Sigmoid colon (tissue), 7 donors: ENCODE data around the gene R3HCC1L. TPM values are rescaled to one million over a fixed set of nuclear protein-coding genes. Genes with fewer than 3 reads are reported as not detected.

Experiments used
- DNase-seq: peaks from one replicate; pipeline ENCODE4 v3.0.0-alpha.2; 2019
- H3K27ac ChIP-seq, 4 donors: fragments of 200-600 bp; sonication (generic); one replicate each; pipeline ENCODE4 v1.5.1; 2016 to 2019; ENCODE audit warnings: mild to moderate bottlenecking in 1 of 4
- H3K27me3 ChIP-seq, 3 donors: fragments of 200-600 bp; sonication (generic); one replicate each; pipeline ENCODE4 v1.5.1; 2019; ENCODE audit warnings: mild to moderate bottlenecking in 1 of 3
- H3K36me3 ChIP-seq, 4 donors: fragments of 200-600 bp; sonication (generic); one replicate each; pipeline ENCODE4 v1.5.1; 2016 to 2019
- H3K4me1 ChIP-seq, 4 donors: fragments of 200-600 bp; sonication (generic); one replicate each; pipeline ENCODE4 v1.5.1; 2017 to 2019
- H3K4me3 ChIP-seq, 4 donors: fragments of 200-600 bp; sonication (generic); one replicate each; pipeline ENCODE4 v1.5.1; 2017 to 2019; ENCODE audit warnings: mild to moderate bottlenecking in 2 of 4, moderate library complexity in 1 of 4
- H3K9me3 ChIP-seq, 4 donors: fragments of 200-600 bp in 3 of 4; sonication (generic) in 3 of 4; one replicate each; pipeline versions ENCODE4 v1.5.1 to v1.6.1; 2013 to 2019
- EP300 ChIP-seq, 4 donors: sonication (generic); formaldehyde crosslinking; IDR thresholded peaks; one replicate each; pipeline ENCODE4 v1.6.1; 2017; ENCODE audit warnings: antibody characterized with exemption in 4 of 4
- POLR2A ChIP-seq, 2 donors: fragments of 450-650 bp; IDR thresholded peaks; one replicate each; pipeline ENCODE4 v1.6.1; 2016; ENCODE audit warnings: antibody characterized with exemption in 2 of 2, mild to moderate bottlenecking in 2 of 2, moderate library complexity in 2 of 2
- POLR2AphosphoS5 ChIP-seq, 4 donors: sonication (generic); formaldehyde crosslinking; IDR thresholded peaks; one replicate each; pipeline ENCODE4 v1.6.1; 2017; ENCODE audit warnings: antibody characterized with exemption in 4 of 4
- WGBS, 2 donors: extraction: QIAGEN DNeasy Blood & Tissue Kit; methylation state at CpG; one replicate each; pipeline ENCODE4 v1.1.7; 2013; 5-methylcytosine and 5-hydroxymethylcytosine counted together
- intact Hi-C: fragments of 100-400 bp; cut with DNase I; formaldehyde crosslinking; loops from one replicate; pipeline ENCODE4 v1.15.1; 2023
- polyA plus RNA-seq, 3 donors: library from polyadenylated mRNA; stranded (reverse); fragments of 200-250 nt; gene quantifications; one replicate each; pipeline ENCODE4 v1.2.3, GENCODE V29; 2013
- total RNA-seq, 4 donors: library from RNA; depleted of rRNA; stranded (reverse); fragments of >200 nt; gene quantifications; one replicate each; pipeline ENCODE4 v1.1.0, GENCODE V29; 2016
- TF ChIP-seq, protein P1 (sequence below), 4 experiments: fragments of 450-650 bp in 3 of 4; fragments of 200-600 bp in 1 of 4; IDR thresholded peaks; one replicate each; pipeline ENCODE4 v1.5.1; 2016 to 2019; ENCODE audit warnings: antibody characterized with exemption in 4 of 4, mild to moderate bottlenecking in 3 of 4, moderate library complexity in 2 of 4
- donor health status: healthy with polysubstance abuse.
- donor health status: Bipolar disorder and iron deficiency.
- donor health status: healthy.

Gene R3HCC1L
- total and polyA plus RNA-seq, 7 donors, result 11.6 to 15.0 (median 13.9) TPM

- no peaks in the 10 kb centered on the region for H3K9me3 ChIP-seq
- peaks cover 0 to 12% (median 0%) of the 10 kb centered on the region in 3 donors for H3K27me3 ChIP-seq
- no peak overlapping the region for H3K27ac ChIP-seq
- 46% methylated on average over 6 of the region's 6 CpGs for WGBS, 2 donors
- H3K36me3 ChIP-seq, result no peaks in the 10 kb centered on the region
- TF ChIP-seq EP300 (IDR thresholded peaks at IDR 0.05), result no peak
- TF ChIP-seq POLR2AphosphoS5 (IDR thresholded peaks at IDR 0.05), result no peak
- TF ChIP-seq, protein P1, sequence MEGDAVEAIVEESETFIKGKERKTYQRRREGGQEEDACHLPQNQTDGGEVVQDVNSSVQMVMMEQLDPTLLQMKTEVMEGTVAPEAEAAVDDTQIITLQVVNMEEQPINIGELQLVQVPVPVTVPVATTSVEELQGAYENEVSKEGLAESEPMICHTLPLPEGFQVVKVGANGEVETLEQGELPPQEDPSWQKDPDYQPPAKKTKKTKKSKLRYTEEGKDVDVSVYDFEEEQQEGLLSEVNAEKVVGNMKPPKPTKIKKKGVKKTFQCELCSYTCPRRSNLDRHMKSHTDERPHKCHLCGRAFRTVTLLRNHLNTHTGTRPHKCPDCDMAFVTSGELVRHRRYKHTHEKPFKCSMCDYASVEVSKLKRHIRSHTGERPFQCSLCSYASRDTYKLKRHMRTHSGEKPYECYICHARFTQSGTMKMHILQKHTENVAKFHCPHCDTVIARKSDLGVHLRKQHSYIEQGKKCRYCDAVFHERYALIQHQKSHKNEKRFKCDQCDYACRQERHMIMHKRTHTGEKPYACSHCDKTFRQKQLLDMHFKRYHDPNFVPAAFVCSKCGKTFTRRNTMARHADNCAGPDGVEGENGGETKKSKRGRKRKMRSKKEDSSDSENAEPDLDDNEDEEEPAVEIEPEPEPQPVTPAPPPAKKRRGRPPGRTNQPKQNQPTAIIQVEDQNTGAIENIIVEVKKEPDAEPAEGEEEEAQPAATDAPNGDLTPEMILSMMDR (IDR thresholded peaks at IDR 0.05), result no peak
- TF ChIP-seq POLR2A (IDR thresholded peaks at IDR 0.05), result no peak
- H3K4me1 ChIP-seq, result no peaks in the 10 kb centered on the region
- intact Hi-C loops, result no loop called here
- H3K4me3 ChIP-seq, result no peak overlapping the region
- no peak for DNase-seq
Observed at GRCh38 chr10:98097616-98098015, 36.8 kb upstream of the R3HCC1L start.

GRCh38 chr10:98098247-98098646 is 36.2 kb upstream of the R3HCC1L start:
- no peak overlapping the region for H3K4me3 ChIP-seq
- TF ChIP-seq POLR2A (IDR thresholded peaks at IDR 0.05), result no peak
- TF ChIP-seq EP300 (IDR thresholded peaks at IDR 0.05), result no peak
- TF ChIP-seq, protein P1 (IDR thresholded peaks at IDR 0.05), result no peak
- TF ChIP-seq POLR2AphosphoS5 (IDR thresholded peaks at IDR 0.05), result no peak
- 76 to 77% methylated on average over 6 of the region's 6 CpGs for WGBS, 2 donors
- H3K27ac ChIP-seq, result no peak overlapping the region
- DNase-seq, result no peak
- no peaks in the 10 kb centered on the region for H3K4me1 ChIP-seq
- intact Hi-C loops, result no loop called here
- H3K9me3 ChIP-seq, result no peaks in the 10 kb centered on the region
- H3K36me3 ChIP-seq, result no peaks in the 10 kb centered on the region
- H3K27me3 ChIP-seq, result peaks cover 0 to 12% (median 0%) of the 10 kb centered on the region in 3 donors

DNA sequence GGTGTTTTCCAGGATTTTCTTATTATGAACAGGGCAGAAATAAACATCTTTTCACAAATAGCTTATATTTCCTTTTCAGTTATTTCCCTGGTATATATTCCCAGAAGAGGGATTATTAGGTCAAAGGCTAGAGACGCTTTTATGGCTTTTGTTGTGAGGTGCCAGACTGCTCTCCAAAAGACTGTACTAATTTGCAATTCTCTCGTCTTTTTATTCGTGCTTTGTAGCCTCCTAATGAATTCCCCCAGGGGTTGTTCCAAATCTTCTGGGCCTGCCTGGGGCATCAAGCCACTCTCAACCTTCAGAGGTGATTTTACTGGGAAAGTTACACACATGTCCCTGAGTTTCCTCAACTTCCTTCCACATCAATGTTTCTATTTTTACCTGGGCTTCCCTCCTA is 34.0 kb upstream of the R3HCC1L start:
- intact Hi-C loops, result no loop called here
- Histone ChIP-seq H3K4me3 (no peak overlapping the region), H3K9me3 (no peaks in the 10 kb centered on the region), H3K36me3 (no peaks in the 10 kb centered on the region), H3K4me1 (no peaks in the 10 kb centered on the region), H3K27ac (no peak overlapping the region), H3K27me3 (peaks cover 0 to 6% (median 0%) of the 10 kb centered on the region in 3 donors)
- WGBS, 2 donors, result 62 to 76% methylated on average over 3 of the region's 3 CpGs
- DNase-seq, result no peak
- TF ChIP-seq EP300 (IDR thresholded peaks at IDR 0.05) (no peak), POLR2AphosphoS5 (IDR thresholded peaks at IDR 0.05) (no peak), POLR2A (IDR thresholded peaks at IDR 0.05) (no peak)
- TF ChIP-seq, protein P1 (IDR thresholded peaks at IDR 0.05), result no peak

DNA sequence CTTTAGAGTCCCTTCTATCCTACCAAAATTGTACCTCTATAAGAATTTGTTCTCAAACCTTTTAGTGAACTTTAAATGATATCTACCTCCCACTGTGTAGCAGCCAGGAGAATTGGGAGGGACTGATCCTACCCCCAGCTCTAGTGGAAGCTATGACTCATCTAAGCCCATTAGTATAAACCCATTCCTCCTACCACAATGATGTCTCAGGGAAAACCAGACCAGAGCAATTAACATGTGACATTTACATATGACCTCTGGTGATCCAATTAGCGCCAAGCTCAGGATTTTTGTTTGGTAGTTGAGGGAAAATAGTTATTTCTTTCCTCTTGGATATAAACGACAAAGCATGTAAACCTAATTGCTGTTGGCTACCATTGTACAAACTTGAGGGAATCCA is 33.1 kb upstream of the R3HCC1L start:
- Histone ChIP-seq H3K4me1 (no peaks in the 10 kb centered on the region), H3K27me3 (peaks cover 0 to 4% (median 0%) of the 10 kb centered on the region in 3 donors), H3K9me3 (no peaks in the 10 kb centered on the region), H3K36me3 (no peaks in the 10 kb centered on the region), H3K4me3 (no peak overlapping the region), H3K27ac (no peak overlapping the region)
- DNase-seq, result no peak
- 72 to 77% methylated on average over 2 of the region's 2 CpGs for WGBS, 2 donors
- intact Hi-C loops, result no loop called here
- TF ChIP-seq, protein P1 (IDR thresholded peaks at IDR 0.05), result no peak
- TF ChIP-seq POLR2AphosphoS5 (IDR thresholded peaks at IDR 0.05), result no peak
- TF ChIP-seq EP300 (IDR thresholded peaks at IDR 0.05), result no peak
- TF ChIP-seq POLR2A (IDR thresholded peaks at IDR 0.05), result no peak

DNA sequence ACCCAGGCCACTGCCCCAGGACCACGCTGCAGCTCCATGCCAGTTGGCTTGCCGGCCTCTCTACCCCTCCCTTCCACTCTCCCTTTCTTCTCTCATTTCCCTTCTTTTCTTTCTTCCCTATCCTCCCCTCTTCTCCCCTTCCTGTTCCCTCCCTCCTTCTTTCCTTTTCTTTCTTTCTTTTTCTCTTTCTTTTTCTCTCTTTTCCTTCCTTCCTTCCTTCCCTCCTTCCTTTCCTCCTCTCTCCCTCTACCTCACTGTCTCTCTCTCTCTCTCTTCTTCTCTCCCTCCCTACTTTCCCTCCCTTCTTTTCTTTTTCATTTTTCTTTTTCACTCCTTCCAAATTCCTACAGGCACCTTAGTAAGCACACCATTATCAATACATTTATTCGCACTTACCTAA is 30.3 kb upstream of the R3HCC1L start:
- no peak overlapping the region for H3K4me3 ChIP-seq
- H3K9me3 ChIP-seq, result peaks cover 0 to 3% (median 0%) of the 10 kb centered on the region in 4 donors

More for the DNA sequence above, 30.3 kb upstream of the R3HCC1L start:
- intact Hi-C loops, result no loop called here
- H3K4me1 ChIP-seq, result no peaks in the 10 kb centered on the region
- H3K27me3 ChIP-seq, result no peaks in the 10 kb centered on the region
- H3K27ac ChIP-seq, result no peak overlapping the region
- WGBS, 2 donors, result 86 to 89% methylated on average over 3 of the region's 3 CpGs
- TF ChIP-seq POLR2A (IDR thresholded peaks at IDR 0.05) (no peak), EP300 (IDR thresholded peaks at IDR 0.05) (no peak), POLR2AphosphoS5 (IDR thresholded peaks at IDR 0.05) (no peak)
- H3K36me3 ChIP-seq, result no peaks in the 10 kb centered on the region
- DNase-seq, result no peak
